Keratinocyte (primary cell): ENCODE results near the gene TMEM185B.

Experiments used
- EZH2 ChIP-seq: IDR thresholded peaks from one replicate; pipeline ENCODE4 v1.6.1; 2012; ENCODE audit warnings: inconsistent platforms, mild to moderate bottlenecking, low read length, moderate library complexity
- TF ChIP-seq, protein P1 (sequence below), 3 experiments: IDR thresholded peaks in 1 of 3; conservative IDR thresholded peaks in 1 of 3; optimal IDR thresholded peaks in 1 of 3; 2 replicates in 2 of 3; 3 replicates in 1 of 3; pipeline versions ENCODE3 to v1.5.1; 2011; ENCODE audit warnings: low read length in 3 of 3, mild to moderate bottlenecking in 3 of 3, moderate library complexity in 2 of 3, control low read depth in 1 of 3, inconsistent platforms in 1 of 3; ENCODE audit not compliant: insufficient read depth in 2 of 3; ENCODE audit errors: extremely low read depth in 1 of 3

DNA sequence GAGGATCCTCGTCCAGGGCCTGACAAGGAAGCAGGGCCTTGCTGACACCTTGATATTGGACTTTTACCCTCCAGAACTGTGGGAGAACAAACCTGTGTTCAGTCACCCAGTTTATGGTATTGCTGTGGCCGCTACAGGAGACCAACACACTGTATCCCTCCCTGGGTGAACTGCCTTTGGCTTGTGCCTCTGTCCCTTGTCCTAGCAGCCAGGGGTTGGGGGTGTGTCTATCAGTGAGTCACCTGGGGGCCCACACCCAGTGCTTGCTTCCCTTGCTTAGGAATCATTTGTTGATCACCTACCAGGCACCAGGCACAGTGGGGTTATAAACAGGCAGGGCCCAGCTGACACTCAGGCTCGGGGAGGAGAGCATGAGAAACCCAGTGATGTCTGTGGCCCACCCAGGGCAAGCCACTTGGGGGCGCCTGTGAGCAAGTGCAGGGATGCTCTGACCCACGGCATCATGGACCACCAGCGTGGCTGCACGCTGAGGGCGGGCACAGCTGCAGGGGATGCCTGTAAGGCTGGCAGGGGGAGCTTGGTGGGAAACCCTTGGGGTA is 17.1 kb downstream of the TMEM185B start:
- TF ChIP-seq, protein P1, sequence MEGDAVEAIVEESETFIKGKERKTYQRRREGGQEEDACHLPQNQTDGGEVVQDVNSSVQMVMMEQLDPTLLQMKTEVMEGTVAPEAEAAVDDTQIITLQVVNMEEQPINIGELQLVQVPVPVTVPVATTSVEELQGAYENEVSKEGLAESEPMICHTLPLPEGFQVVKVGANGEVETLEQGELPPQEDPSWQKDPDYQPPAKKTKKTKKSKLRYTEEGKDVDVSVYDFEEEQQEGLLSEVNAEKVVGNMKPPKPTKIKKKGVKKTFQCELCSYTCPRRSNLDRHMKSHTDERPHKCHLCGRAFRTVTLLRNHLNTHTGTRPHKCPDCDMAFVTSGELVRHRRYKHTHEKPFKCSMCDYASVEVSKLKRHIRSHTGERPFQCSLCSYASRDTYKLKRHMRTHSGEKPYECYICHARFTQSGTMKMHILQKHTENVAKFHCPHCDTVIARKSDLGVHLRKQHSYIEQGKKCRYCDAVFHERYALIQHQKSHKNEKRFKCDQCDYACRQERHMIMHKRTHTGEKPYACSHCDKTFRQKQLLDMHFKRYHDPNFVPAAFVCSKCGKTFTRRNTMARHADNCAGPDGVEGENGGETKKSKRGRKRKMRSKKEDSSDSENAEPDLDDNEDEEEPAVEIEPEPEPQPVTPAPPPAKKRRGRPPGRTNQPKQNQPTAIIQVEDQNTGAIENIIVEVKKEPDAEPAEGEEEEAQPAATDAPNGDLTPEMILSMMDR (optimal IDR thresholded peaks at IDR 0.05 in 1 of 3, IDR thresholded peaks at IDR 0.05 in 1 of 3, conservative IDR thresholded peaks at IDR 0.05 in 1 of 3; ENCODE audit: extremely low read depth in 1 of 3, insufficient read depth in 2 of 3, low read length in 3 of 3) = peak in 2 of 3 experiments; percentile 52 to 58
- TF ChIP-seq EZH2 = no peak
